B cell (primary cell): ENCODE results near the gene PGPEP1. TPM values are rescaled to one million over a fixed set of nuclear protein-coding genes. Genes with fewer than 3 reads are reported as not detected.

Experiments
- ATAC-seq: fragments of 200-7000 bp; cut with Tn5 transposase; one replicate; pipeline ENCODE4 v1.10.0; 2021; ENCODE audit warnings: low read depth, mild to moderate bottlenecking, moderate number of reproducible peaks, moderate library complexity
- CTCF ChIA-PET: fragments of 350-600 bp; sonication (Branson Sonifier 250); formaldehyde crosslinking; loops from one replicate; lab custom pipeline; 2021; ENCODE audit warnings: antibody characterized with exemption, inconsistent platforms; lab: Charles Lee
- POLR2A ChIA-PET: fragments of 350-600 bp; sonication (Branson Sonifier 250); formaldehyde crosslinking; loops from one replicate; lab custom pipeline; 2021; ENCODE audit warnings: antibody characterized with exemption; lab: Charles Lee
- DNase-seq: peaks from one replicate; pipeline ENCODE4 v3.0.0; 2013
- H2AFZ ChIP-seq: 2 replicates; pipeline ENCODE4 v1.6.1; 2012; ENCODE audit warnings: mild to moderate bottlenecking, low read depth, low read length; ENCODE audit not compliant: insufficient read depth, poor library complexity, severe bottlenecking
- H3K27ac ChIP-seq, 2 donors: 1 replicate in 1 of 2; 2 replicates in 1 of 2; pipeline ENCODE4 v1.5.1; 2012 to 2013; ENCODE audit warnings: low read length in 2 of 2, mild to moderate bottlenecking in 2 of 2, moderate library complexity in 1 of 2
- H3K27me3 ChIP-seq, 4 experiments: fragments of 200-600 bp in 1 of 4; sonication (generic) in 1 of 4; replicated peaks in 1 of 4; 1 replicate in 2 of 4; 2 replicates in 2 of 4; pipeline versions ENCODE4 v1.6.1 to v1.7.0; 2013 to 2016; ENCODE audit warnings: low read length in 3 of 4, mild to moderate bottlenecking in 2 of 4, mixed read lengths in 1 of 4, moderate library complexity in 1 of 4; ENCODE audit not compliant: insufficient read depth in 4 of 4, control insufficient read depth in 3 of 4; ENCODE audit errors: control extremely low read depth in 1 of 4
- H3K36me3 ChIP-seq, 2 experiments: replicated peaks in 1 of 2; 1 replicate in 1 of 2; 2 replicates in 1 of 2; pipeline versions ENCODE4 v1.6.1 to v1.7.1; 2013; ENCODE audit warnings: low read length in 1 of 2; ENCODE audit not compliant: insufficient read depth in 2 of 2, control insufficient read depth in 1 of 2; ENCODE audit errors: control extremely low read depth in 1 of 2, extremely low read depth in 1 of 2
- H3K4me1 ChIP-seq, 2 donors: fragments of 200-600 bp in 1 of 2; sonication (generic) in 1 of 2; 1 replicate in 1 of 2; 2 replicates in 1 of 2; pipeline versions ENCODE4 v1.5.1 to v1.6.1; 2013 to 2017; ENCODE audit warnings: low read length in 2 of 2; ENCODE audit not compliant: control insufficient read depth in 2 of 2, insufficient read depth in 2 of 2
- H3K4me2 ChIP-seq: replicated peaks from 2 replicates; pipeline ENCODE3; 2012; ENCODE audit warnings: mild to moderate bottlenecking, low read depth, low read length; ENCODE audit not compliant: poor library complexity, severe bottlenecking
- H3K4me3 ChIP-seq, 5 experiments: fragments of 200-600 bp in 1 of 5; sonication (generic) in 1 of 5; 1 replicate in 3 of 5; 2 replicates in 2 of 5; pipeline versions ENCODE4 v1.5.1 to v1.7.0; 2011 to 2016; ENCODE audit warnings: low read length in 4 of 5, mild to moderate bottlenecking in 4 of 5, low read depth in 2 of 5, control low read depth in 1 of 5, moderate library complexity in 1 of 5; ENCODE audit not compliant: insufficient read depth in 1 of 5; ENCODE audit errors: control extremely low read depth in 1 of 5, extremely low read depth in 1 of 5
- H3K79me2 ChIP-seq: fragments of 200-600 bp; sonication (generic); one replicate; pipeline ENCODE4 v1.6.0; 2016; ENCODE audit warnings: low read length; ENCODE audit not compliant: control insufficient read depth, insufficient read depth
- H3K9ac ChIP-seq: fragments of 200-600 bp; sonication (generic); 2 replicates; pipeline ENCODE4 v1.6.1; 2017; ENCODE audit warnings: mild to moderate bottlenecking, low read length, moderate library complexity
- H3K9me3 ChIP-seq, 3 donors: one replicate each; pipeline versions ENCODE4 v1.6.1 to v1.7.1; 2013; ENCODE audit warnings: low read length in 2 of 3; ENCODE audit not compliant: control insufficient read depth in 2 of 3, insufficient read depth in 1 of 3; ENCODE audit errors: control extremely low read depth in 1 of 3
- H4K20me1 ChIP-seq: 2 replicates; pipeline ENCODE4 v1.6.0; 2012; ENCODE audit warnings: mild to moderate bottlenecking, low read length; ENCODE audit not compliant: insufficient read depth, control insufficient read depth, poor library complexity, severe bottlenecking
- H3K27ac Mint-ChIP-seq: one replicate; pipeline ENCODE4 v1.8.0; 2021; ENCODE audit warnings: mixed read lengths
- H3K27me3 Mint-ChIP-seq: one replicate; pipeline ENCODE4 v1.8.0; 2021; ENCODE audit warnings: mixed read lengths
- H3K4me1 Mint-ChIP-seq: one replicate; pipeline ENCODE4 v1.8.0; 2021; ENCODE audit warnings: mixed read lengths
- H3K4me3 Mint-ChIP-seq: one replicate; pipeline ENCODE4 v1.8.0; 2021; ENCODE audit warnings: mixed read lengths
- H3K9me3 Mint-ChIP-seq: one replicate; pipeline ENCODE4 v1.8.0; 2022; ENCODE audit warnings: mixed read lengths; ENCODE audit not compliant: insufficient read depth
- EZH2 ChIP-seq: IDR thresholded peaks from 2 replicates; pipeline ENCODE4 v1.6.1; 2012; ENCODE audit warnings: borderline replicate concordance, low read depth, mild to moderate bottlenecking, moderate library complexity, low read length; ENCODE audit not compliant: insufficient read depth, poor library complexity, severe bottlenecking
- WGBS: methylation state at CpG from one replicate; pipeline ENCODE4 v1.1.5; 2013; ENCODE audit warnings: missing lambda C conversion rate; ENCODE audit not compliant: insufficient coverage; 5-methylcytosine and 5-hydroxymethylcytosine counted together
- intact Hi-C: fragments of 100-400 bp; cut with micrococcal nuclease; formaldehyde crosslinking; loops from one replicate; pipeline ENCODE4 v1.10.0; 2022
- polyA plus RNA-seq: library from polyadenylated mRNA; depleted of rRNA; stranded (reverse); fragments of >200 nt; gene quantifications from 2 replicates; pipeline ENCODE4 v1.2.3, GENCODE V29; 2012
- total RNA-seq, 2 donors: library from RNA; stranded (reverse); fragments of 120-200 nt in 1 of 2; gene quantifications; 1 replicate in 1 of 2; 2 replicates in 1 of 2; pipeline versions ENCODE4 v1.2.3 to v1.2.4, GENCODE V29; 2013 to 2022
- TF ChIP-seq, protein P1 (sequence below): fragments of 200-600 bp; IDR thresholded peaks from one replicate; pipeline ENCODE4 v1.8.0; 2022; ENCODE audit warnings: antibody characterized with exemption, mild to moderate bottlenecking

The PGPEP1 gene
- total and polyA plus RNA-seq, 2 donors (not counting 1 experiment from before 2014, with no cell fraction given) = 17.6 to 20.9 TPM

DNA sequence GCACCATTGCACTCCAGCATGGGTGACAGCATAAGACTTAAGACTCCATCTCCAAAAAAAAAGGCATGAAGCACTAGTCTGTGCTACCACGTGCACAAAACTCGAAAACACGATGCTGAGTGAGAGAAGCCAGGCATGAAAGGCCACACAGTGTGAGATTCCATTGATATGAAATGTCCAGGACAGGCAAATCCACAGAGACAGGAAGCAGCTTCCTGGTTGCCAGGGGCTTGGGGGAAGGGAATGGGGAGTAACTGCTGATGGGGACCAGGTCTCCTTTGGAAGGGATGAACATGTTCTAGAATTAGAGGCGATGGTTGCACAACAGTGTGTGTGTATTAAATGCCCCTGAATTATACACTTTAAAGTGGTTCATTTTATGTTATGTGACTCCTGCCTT lies 43.1 kb upstream of the PGPEP1 start:
- no peaks in the 10 kb centered on the region for H3K9me3 Mint-ChIP-seq
- H3K27me3 ChIP-seq = no peaks in the 10 kb centered on the region
- intact Hi-C loops = no loop called here
- peak overlapping the region; percentile 32 for H3K27ac Mint-ChIP-seq
- no peak overlapping the region for H2AFZ ChIP-seq
- ChIA-PET POLR2A (interaction anchor here (1.6 kb wide), 1 partner anchor 16 kb away, joined by 5 read pairs; the partner anchor contains the start of gene JUND), CTCF (no interaction called here)
- H3K9me3 ChIP-seq = no peaks in the 10 kb centered on the region
- no peak for TF ChIP-seq EZH2
- TF ChIP-seq, protein P1, sequence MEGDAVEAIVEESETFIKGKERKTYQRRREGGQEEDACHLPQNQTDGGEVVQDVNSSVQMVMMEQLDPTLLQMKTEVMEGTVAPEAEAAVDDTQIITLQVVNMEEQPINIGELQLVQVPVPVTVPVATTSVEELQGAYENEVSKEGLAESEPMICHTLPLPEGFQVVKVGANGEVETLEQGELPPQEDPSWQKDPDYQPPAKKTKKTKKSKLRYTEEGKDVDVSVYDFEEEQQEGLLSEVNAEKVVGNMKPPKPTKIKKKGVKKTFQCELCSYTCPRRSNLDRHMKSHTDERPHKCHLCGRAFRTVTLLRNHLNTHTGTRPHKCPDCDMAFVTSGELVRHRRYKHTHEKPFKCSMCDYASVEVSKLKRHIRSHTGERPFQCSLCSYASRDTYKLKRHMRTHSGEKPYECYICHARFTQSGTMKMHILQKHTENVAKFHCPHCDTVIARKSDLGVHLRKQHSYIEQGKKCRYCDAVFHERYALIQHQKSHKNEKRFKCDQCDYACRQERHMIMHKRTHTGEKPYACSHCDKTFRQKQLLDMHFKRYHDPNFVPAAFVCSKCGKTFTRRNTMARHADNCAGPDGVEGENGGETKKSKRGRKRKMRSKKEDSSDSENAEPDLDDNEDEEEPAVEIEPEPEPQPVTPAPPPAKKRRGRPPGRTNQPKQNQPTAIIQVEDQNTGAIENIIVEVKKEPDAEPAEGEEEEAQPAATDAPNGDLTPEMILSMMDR = no peak
- no peak for DNase-seq
- H3K9ac ChIP-seq = no peak overlapping the region
- no peak overlapping the region for H3K4me2 ChIP-seq
- no peak overlapping the region for H3K27ac ChIP-seq
- H3K4me1 ChIP-seq = peaks cover 19 to 30% of the 10 kb centered on the region in 2 donors
- H3K4me1 Mint-ChIP-seq = peaks cover 32% of the 10 kb centered on the region
- H3K36me3 ChIP-seq = no peaks in the 10 kb centered on the region
- no peaks in the 10 kb centered on the region for H3K27me3 Mint-ChIP-seq
- no peaks in the 10 kb centered on the region for H4K20me1 ChIP-seq
- no peak overlapping the region for H3K4me3 ChIP-seq
- WGBS = 94% methylated on average over 3 of the region's 4 CpGs
- peaks cover 16% of the 10 kb centered on the region for H3K79me2 ChIP-seq
- no peak overlapping the region for H3K4me3 Mint-ChIP-seq
- ATAC-seq = no peak

DNA sequence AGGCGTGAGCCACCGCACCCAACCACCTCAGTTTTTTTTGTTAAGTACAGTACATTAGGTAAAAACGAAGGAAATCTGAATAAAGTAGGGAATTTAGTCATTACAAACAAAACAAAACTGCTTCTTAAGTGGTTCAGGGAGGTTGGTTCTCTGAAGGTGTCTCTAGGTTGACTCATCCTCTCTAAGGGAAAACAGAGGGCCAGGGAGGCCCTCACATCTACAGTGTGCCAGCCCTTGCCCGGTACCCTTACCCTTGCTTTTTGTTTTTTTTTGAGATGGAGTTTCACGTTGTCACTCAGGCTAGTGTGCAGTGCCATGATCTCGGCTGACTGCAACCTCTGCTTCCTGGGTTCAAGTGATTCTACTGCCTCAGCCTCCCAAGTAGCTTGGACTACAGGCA lies 41.8 kb upstream of the PGPEP1 start:
- intact Hi-C loops = no loop called here
- Mint-ChIP-seq H3K27me3 (no peaks in the 10 kb centered on the region), H3K9me3 (no peaks in the 10 kb centered on the region), H3K4me3 (no peak overlapping the region), H3K27ac (no peak overlapping the region), H3K4me1 (peaks cover 28% of the 10 kb centered on the region)
- TF ChIP-seq EZH2 = no peak
- TF ChIP-seq, protein P1 = no peak
- Histone ChIP-seq H4K20me1 (no peaks in the 10 kb centered on the region), H3K27me3 (no peaks in the 10 kb centered on the region), H3K4me3 (no peak overlapping the region), H3K79me2 (peaks cover 16% of the 10 kb centered on the region), H3K9ac (no peak overlapping the region), H3K4me2 (no peak overlapping the region), H2AFZ (no peak overlapping the region), H3K4me1 (peaks cover 13 to 30% of the 10 kb centered on the region in 2 donors), H3K9me3 (no peaks in the 10 kb centered on the region), H3K27ac (no peak overlapping the region), H3K36me3 (no peaks in the 10 kb centered on the region)
- 91% methylated on average over 3 of the region's 6 CpGs for WGBS
- CTCF ChIA-PET = no interaction called here
- ATAC-seq (no peak), DNase-seq (no peak)
- POLR2A ChIA-PET = no interaction called here
